Neural progenitor cell (in vitro differentiated cells): Measurements from ENCODE around the gene CDKN2C.

Experiments used
- EZH2 ChIP-seq: fragments of 200-600 bp; sonication (generic); IDR thresholded peaks from 2 replicates; pipeline ENCODE4 v1.6.1; 2017; ENCODE audit warnings: antibody characterized with exemption, mild to moderate bottlenecking, moderate library complexity
- EZH2phosphoT487 ChIP-seq: fragments of 200-600 bp; sonication (generic); IDR thresholded peaks from 2 replicates; pipeline ENCODE4 v1.6.1; 2017; ENCODE audit warnings: antibody characterized with exemption
- TF ChIP-seq, protein P1 (sequence below): fragments of 200-600 bp; sonication (generic); IDR thresholded peaks from 2 replicates; pipeline ENCODE4 v1.5.1; 2017; ENCODE audit warnings: antibody characterized with exemption, mild to moderate bottlenecking

DNA sequence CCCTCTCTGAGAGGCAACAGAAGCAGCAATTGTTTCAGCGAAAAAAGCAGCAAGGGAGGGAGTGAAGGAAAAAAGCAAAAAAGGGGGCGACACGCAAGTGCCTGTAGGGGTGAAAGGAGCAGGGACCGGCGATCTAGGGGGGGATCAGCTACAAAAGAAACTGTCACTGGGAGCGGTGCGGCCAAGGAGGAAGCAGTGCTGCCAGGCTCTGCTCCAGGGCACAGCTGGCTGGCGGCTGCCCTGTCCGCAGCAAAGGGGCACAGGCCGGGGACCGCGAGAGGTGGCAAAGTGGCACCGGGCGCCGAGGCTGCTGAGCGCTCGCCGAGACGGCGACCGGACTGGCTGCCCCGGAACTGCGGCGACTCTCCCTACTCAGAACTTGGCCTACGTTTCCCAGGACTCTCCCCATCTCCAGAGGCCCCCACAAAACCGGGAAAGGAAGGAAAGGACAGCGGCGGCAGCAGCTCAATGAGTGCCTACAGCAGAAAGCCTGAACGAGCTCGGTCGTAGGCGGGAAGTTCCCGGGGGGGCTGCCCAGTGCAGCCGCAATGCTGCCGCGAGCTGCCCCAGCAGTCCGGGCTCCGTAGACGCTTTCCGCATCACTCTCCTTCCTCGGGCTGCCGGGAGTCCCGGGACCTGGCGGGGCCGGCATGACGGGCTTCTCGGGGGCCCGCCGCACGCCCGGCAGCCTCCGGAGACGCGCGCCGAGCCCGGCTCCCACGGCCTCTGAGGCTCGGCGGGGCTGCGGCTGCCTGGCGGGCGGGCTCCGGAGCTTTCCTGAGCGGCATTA, 1.0 kb upstream of the CDKN2C start:
- TF ChIP-seq, protein P1, sequence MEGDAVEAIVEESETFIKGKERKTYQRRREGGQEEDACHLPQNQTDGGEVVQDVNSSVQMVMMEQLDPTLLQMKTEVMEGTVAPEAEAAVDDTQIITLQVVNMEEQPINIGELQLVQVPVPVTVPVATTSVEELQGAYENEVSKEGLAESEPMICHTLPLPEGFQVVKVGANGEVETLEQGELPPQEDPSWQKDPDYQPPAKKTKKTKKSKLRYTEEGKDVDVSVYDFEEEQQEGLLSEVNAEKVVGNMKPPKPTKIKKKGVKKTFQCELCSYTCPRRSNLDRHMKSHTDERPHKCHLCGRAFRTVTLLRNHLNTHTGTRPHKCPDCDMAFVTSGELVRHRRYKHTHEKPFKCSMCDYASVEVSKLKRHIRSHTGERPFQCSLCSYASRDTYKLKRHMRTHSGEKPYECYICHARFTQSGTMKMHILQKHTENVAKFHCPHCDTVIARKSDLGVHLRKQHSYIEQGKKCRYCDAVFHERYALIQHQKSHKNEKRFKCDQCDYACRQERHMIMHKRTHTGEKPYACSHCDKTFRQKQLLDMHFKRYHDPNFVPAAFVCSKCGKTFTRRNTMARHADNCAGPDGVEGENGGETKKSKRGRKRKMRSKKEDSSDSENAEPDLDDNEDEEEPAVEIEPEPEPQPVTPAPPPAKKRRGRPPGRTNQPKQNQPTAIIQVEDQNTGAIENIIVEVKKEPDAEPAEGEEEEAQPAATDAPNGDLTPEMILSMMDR, result no peak
- TF ChIP-seq EZH2 (peak; percentile 67), EZH2phosphoT487 (peak; percentile 73)
